Smooth muscle cell (in vitro differentiated cells): ENCODE data around the gene CLPTM1L. TPM values are rescaled to one million over a fixed set of nuclear protein-coding genes. Genes with fewer than 3 reads are reported as not detected.
"Not testable (repeated sequence)": the region's sequence is repeated elsewhere in the genome, so short reads cannot be mapped to it uniquely, and the experiment has no call there.

ENCODE experiments used
- DNase-seq: peaks from one replicate; lab custom pipeline; 2025; ENCODE audit not compliant: unreplicated experiment; lab: John Stamatoyannopoulos, UW
- H2AFZ ChIP-seq: fragments of 200-600 bp; sonication (generic); 2 replicates; pipeline ENCODE4 v1.6.0; 2016; ENCODE audit warnings: antibody characterized with exemption, low read depth, mild to moderate bottlenecking
- H3F3A ChIP-seq: fragments of 200-600 bp; sonication (generic); 2 replicates; pipeline ENCODE4 v1.6.0; 2017; ENCODE audit warnings: antibody characterized with exemption, low read depth
- H3K27ac ChIP-seq: fragments of 200-600 bp; sonication (generic); 2 replicates; pipeline ENCODE4 v1.5.1; 2016; ENCODE audit warnings: low read depth, mild to moderate bottlenecking
- H3K27me3 ChIP-seq: fragments of 200-600 bp; sonication (generic); 2 replicates; pipeline ENCODE4 v1.6.1; 2016; ENCODE audit warnings: low read depth, mild to moderate bottlenecking
- H3K36me3 ChIP-seq: fragments of 200-600 bp; sonication (generic); 2 replicates; pipeline ENCODE4 v1.5.1; 2016; ENCODE audit warnings: low read depth
- H3K4me1 ChIP-seq: fragments of 200-600 bp; sonication (generic); 2 replicates; pipeline ENCODE4 v1.5.1; 2016; ENCODE audit warnings: low read depth
- H3K4me2 ChIP-seq: fragments of 200-600 bp; sonication (generic); 2 replicates; pipeline ENCODE4 v1.6.0; 2016; ENCODE audit warnings: mild to moderate bottlenecking
- H3K4me3 ChIP-seq: fragments of 200-600 bp; sonication (generic); 2 replicates; pipeline ENCODE4 v1.5.1; 2016; ENCODE audit warnings: mild to moderate bottlenecking
- H3K79me2 ChIP-seq: fragments of 200-600 bp; sonication (generic); 2 replicates; pipeline ENCODE4 v1.6.0; 2016; ENCODE audit warnings: low read depth, mild to moderate bottlenecking
- H3K9ac ChIP-seq: fragments of 200-600 bp; sonication (generic); 2 replicates; pipeline ENCODE4 v1.6.0; 2016; ENCODE audit warnings: low read depth
- H3K9me3 ChIP-seq: fragments of 200-600 bp; sonication (generic); replicated peaks from 2 replicates; pipeline ENCODE4 v1.5.1; 2016; ENCODE audit warnings: low read depth
- H4K20me1 ChIP-seq: fragments of 200-600 bp; sonication (generic); 2 replicates; pipeline ENCODE4 v1.6.0; 2016; ENCODE audit warnings: low read depth
- WGBS: methylation state at CpG from one replicate; pipeline ENCODE4 v1.1.7; 2016; ENCODE audit warnings: low lambda C conversion rate; 5-methylcytosine and 5-hydroxymethylcytosine counted together
- polyA plus RNA-seq: library from polyadenylated mRNA; unstranded; fragments of >200 nt; fragmentation: Nextera tagmentation; extraction: Ambion mirVana; gene quantifications from 2 replicates; pipeline ENCODE4 v1.2.1, GENCODE V29; 2016
- total RNA-seq: library from RNA; depleted of rRNA; stranded (reverse); fragments of >200 nt; gene quantifications from 2 replicates; pipeline ENCODE4 v1.2.3, GENCODE V29; 2014
- TF ChIP-seq, protein P1 (sequence below): fragments of 200-600 bp; sonication (generic); IDR thresholded peaks from 2 replicates; pipeline ENCODE4 v1.5.1; 2017; ENCODE audit warnings: borderline replicate concordance, mild to moderate bottlenecking, antibody characterized with exemption; ENCODE audit not compliant: insufficient read depth, poor library complexity, severe bottlenecking

CLPTM1L gene
- total and polyA plus RNA-seq, 2 experiments from 2014 or later = 125 to 127 TPM

DNA sequence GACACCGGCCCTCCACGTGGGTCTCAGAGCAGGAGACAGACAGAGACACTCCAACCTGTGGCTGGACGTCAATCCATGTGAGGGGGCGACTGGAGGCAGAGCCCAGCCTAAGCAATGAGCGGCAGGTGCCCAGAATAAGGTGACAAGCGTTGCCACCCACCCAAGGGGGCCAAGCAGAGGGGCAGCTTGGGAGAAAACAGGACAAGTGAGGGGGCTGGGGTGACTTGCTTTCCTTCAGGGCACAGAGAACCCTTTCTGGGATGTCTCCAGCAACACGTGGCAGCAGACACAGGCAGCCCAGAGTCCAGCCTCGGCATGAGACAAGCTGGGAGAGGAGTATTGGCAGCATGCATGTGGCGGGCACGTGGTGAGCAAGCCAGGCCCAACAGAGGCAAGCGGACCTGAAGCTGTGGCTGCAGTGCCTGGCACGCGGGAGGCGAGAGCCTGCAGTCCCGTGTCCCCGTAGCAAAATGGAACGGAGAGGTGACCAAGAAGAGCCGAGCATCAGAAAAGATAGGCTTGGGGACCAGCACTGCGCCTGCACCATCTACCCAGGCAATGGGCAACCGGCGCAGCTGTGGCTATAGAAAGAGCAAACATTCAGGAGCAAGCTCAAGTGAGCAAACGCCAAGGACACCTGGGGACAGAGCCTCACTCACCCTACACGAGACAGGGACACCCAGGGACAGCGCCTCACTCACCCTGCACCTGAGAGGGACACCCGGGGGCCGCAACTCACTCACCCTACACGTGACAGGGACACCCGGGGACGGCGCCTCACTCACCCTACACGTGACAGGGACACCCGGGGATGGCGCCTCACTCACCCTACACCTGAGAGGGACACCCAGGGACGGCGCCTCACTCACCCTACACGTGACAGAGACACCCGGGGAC is 56.2 kb downstream of the CLPTM1L start:
- TF ChIP-seq, protein P1, sequence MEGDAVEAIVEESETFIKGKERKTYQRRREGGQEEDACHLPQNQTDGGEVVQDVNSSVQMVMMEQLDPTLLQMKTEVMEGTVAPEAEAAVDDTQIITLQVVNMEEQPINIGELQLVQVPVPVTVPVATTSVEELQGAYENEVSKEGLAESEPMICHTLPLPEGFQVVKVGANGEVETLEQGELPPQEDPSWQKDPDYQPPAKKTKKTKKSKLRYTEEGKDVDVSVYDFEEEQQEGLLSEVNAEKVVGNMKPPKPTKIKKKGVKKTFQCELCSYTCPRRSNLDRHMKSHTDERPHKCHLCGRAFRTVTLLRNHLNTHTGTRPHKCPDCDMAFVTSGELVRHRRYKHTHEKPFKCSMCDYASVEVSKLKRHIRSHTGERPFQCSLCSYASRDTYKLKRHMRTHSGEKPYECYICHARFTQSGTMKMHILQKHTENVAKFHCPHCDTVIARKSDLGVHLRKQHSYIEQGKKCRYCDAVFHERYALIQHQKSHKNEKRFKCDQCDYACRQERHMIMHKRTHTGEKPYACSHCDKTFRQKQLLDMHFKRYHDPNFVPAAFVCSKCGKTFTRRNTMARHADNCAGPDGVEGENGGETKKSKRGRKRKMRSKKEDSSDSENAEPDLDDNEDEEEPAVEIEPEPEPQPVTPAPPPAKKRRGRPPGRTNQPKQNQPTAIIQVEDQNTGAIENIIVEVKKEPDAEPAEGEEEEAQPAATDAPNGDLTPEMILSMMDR = no peak
- H3K9ac ChIP-seq = no peak overlapping the region
- no peak overlapping the region for H3K4me3 ChIP-seq
- no peaks in the 10 kb centered on the region for H3K79me2 ChIP-seq
- WGBS = 94% methylated on average over 33 of the region's 37 CpGs
- H3K4me2 ChIP-seq = no peak overlapping the region
- DNase-seq = no peak
- no peak overlapping the region for H3K27ac ChIP-seq
- H2AFZ ChIP-seq = no peak overlapping the region
- H3K9me3 ChIP-seq = no peaks in the 10 kb centered on the region
- H3K36me3 ChIP-seq = no peaks in the 10 kb centered on the region
- no peaks in the 10 kb centered on the region for H4K20me1 ChIP-seq
- H3K27me3 ChIP-seq = peaks cover 9% of the 10 kb centered on the region
- H3F3A ChIP-seq = no peaks in the 10 kb centered on the region
- no peaks in the 10 kb centered on the region for H3K4me1 ChIP-seq

GRCh38 chr5:1285883-1286291 is 59.0 kb downstream of the CLPTM1L start:
- Histone ChIP-seq H3K27me3 (no peaks in the 10 kb centered on the region), H3K4me2 (no peak overlapping the region), H3F3A (no peaks in the 10 kb centered on the region), H3K4me3 (no peak overlapping the region), H3K27ac (no peak overlapping the region), H3K4me1 (no peaks in the 10 kb centered on the region), H4K20me1 (no peaks in the 10 kb centered on the region), H3K79me2 (no peaks in the 10 kb centered on the region), H2AFZ (no peak overlapping the region), H3K9me3 (no peaks in the 10 kb centered on the region), H3K36me3 (no peaks in the 10 kb centered on the region), H3K9ac (no peak overlapping the region)
- 96% methylated on average over 25 of the region's 25 CpGs for WGBS
- TF ChIP-seq, protein P1 = no peak
- DNase-seq = no peak

GRCh38 chr5:1285141-1285540 is 59.8 kb downstream of the CLPTM1L start:
- Histone ChIP-seq H2AFZ (no peak overlapping the region), H3K9ac (no peak overlapping the region), H3K36me3 (no peaks in the 10 kb centered on the region), H3K4me3 (no peak overlapping the region), H3K27ac (no peak overlapping the region), H3F3A (no peaks in the 10 kb centered on the region), H3K4me2 (no peak overlapping the region), H3K4me1 (no peaks in the 10 kb centered on the region), H4K20me1 (no peaks in the 10 kb centered on the region), H3K9me3 (no peaks in the 10 kb centered on the region), H3K27me3 (no peaks in the 10 kb centered on the region), H3K79me2 (no peaks in the 10 kb centered on the region)
- TF ChIP-seq, protein P1 = no peak
- WGBS = 95% methylated on average over 12 of the region's 12 CpGs
- no peak for DNase-seq

- H2AFZ ChIP-seq, H3K36me3 ChIP-seq, H3K4me3 ChIP-seq, H3K4me1 ChIP-seq, H3K27me3 ChIP-seq, H3K9ac ChIP-seq, H3K79me2 ChIP-seq, H4K20me1 ChIP-seq, H3K4me2 ChIP-seq, DNase-seq, H3F3A ChIP-seq, H3K27ac ChIP-seq, H3K9me3 ChIP-seq: not testable (repeated sequence)
- 94% methylated on average over 23 of the region's 27 CpGs for WGBS
Measured at GRCh38 chr5:1284336-1284970, 60.4 kb downstream of the CLPTM1L start.

- H3K4me1 ChIP-seq, H3K79me2 ChIP-seq, H3K4me2 ChIP-seq, H3K4me3 ChIP-seq, H3F3A ChIP-seq, H3K27me3 ChIP-seq, DNase-seq, H3K9ac ChIP-seq, H3K36me3 ChIP-seq, H3K9me3 ChIP-seq, H3K27ac ChIP-seq, H2AFZ ChIP-seq, H4K20me1 ChIP-seq: not testable (repeated sequence)
- WGBS = 87% methylated on average over 16 of the region's 16 CpGs
Measured at GRCh38 chr5:1283729-1284041, 61.2 kb downstream of the CLPTM1L start.

GRCh38 chr5:1282993-1283728 is 61.7 kb downstream of the CLPTM1L start:
- H3K4me2 ChIP-seq, H3K27me3 ChIP-seq, H3K4me3 ChIP-seq, H3K9me3 ChIP-seq, H3K36me3 ChIP-seq, H3K27ac ChIP-seq, H3K4me1 ChIP-seq, H2AFZ ChIP-seq, H3K79me2 ChIP-seq, H3F3A ChIP-seq, H3K9ac ChIP-seq, DNase-seq, H4K20me1 ChIP-seq: not testable (repeated sequence)
- WGBS = 94% methylated on average over 40 of the region's 40 CpGs
